ENCODE data around the gene SLF2. TPM values are rescaled to one million over a fixed set of nuclear protein-coding genes. Genes with fewer than 3 reads are reported as not detected.

Gene SLF2
- total and polyA plus RNA-seq, 2 of the 8 experiments (the other 6 are each of a cell fraction or from before 2014, with no cell fraction given), result 5.5 to 20.9 TPM

DNA sequence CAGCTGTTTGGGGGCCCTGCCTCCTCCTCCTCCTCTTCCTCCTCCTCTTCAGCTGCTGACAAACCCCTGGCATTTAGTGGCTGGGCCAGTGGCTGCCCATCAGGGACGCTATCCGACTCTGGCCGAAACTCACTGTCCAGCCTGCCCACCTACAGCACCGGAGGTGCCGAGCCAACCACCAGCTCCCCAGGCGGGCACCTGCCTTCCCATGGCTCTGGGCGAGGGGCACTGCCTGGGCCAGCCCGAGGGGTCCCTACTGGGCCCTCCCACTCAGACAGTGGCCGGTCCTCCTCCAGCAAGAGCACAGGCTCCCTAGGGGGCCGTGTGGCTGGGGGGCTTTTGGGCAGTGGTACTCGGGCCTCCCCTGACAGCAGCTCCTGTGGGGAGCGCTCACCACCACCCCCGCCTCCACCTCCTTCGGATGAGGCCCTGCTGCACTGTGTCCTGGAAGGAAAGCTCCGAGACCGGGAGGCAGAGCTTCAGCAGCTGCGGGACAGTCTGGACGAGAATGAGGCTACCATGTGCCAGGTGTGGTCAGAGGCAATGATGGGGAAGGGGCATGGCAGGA, 91.0 kb downstream of the SLF2 start:
- Histone ChIP-seq H3K4ac (replicated peaks; ENCODE audit: insufficient read length, low read depth, low read length) (no peak overlapping the region), H3K4me3 (ENCODE audit: extremely low read depth in 1 of 4, insufficient read depth in 2 of 4, low read depth in 3 of 4, low read length in 4 of 4) (no peak overlapping the region), H4K8ac (ENCODE audit: extremely low read depth, insufficient read depth, low read length) (no peak overlapping the region; the same call in 1 of the 2 replicates), H3K79me1 (ENCODE audit: low read depth, low read length) (peaks cover 6% of the 10 kb centered on the region; the same call in 1 of the 2 replicates), H2AFZ (ENCODE audit: low read length) (no peak overlapping the region), H3K27me3 (replicated peaks in 1 of 4; ENCODE audit: control insufficient read depth in 3 of 4, extremely low read depth in 1 of 4, insufficient read depth in 3 of 4, low read length in 3 of 4) (no peaks in the 10 kb centered on the region), H4K20me1 (replicated peaks in 1 of 2; ENCODE audit: control insufficient read depth in 1 of 2, insufficient read depth in 2 of 2, low read length in 2 of 2) (peaks cover 2 to 19% of the 10 kb centered on the region in 2 experiments), H3K4me2 (ENCODE audit: insufficient read depth in 1 of 2, low read depth in 2 of 2, low read length in 2 of 2) (no peak overlapping the region), H2BK12ac (ENCODE audit: low read depth, low read length) (no peak overlapping the region), H3K56ac (replicated peaks; ENCODE audit: insufficient read length, low read depth, low read length) (no peak overlapping the region), H3K27ac (ENCODE audit: low read depth, low read length) (no peak overlapping the region), H2BK5ac (ENCODE audit: low read depth, low read length) (0 out of 2 replicates have a peak overlapping the region, but pooled peaks have one; percentile 9), H3K23ac (ENCODE audit: insufficient read length) (no peak overlapping the region), H3K79me2 (ENCODE audit: control insufficient read depth in 1 of 2, insufficient read depth in 2 of 2, low read length in 2 of 2) (peaks cover 0 to 31% of the 10 kb centered on the region in 2 experiments; a peak in 2 of 4 replicates), H2BK20ac (ENCODE audit: low read length) (no peak overlapping the region), H3K4me1 (replicated peaks in 1 of 4; ENCODE audit: control insufficient read depth in 3 of 4, insufficient read depth in 4 of 4, low read length in 3 of 4) (peaks cover 1 to 15% (median 11%) of the 10 kb centered on the region in 4 experiments), H2BK120ac (replicated peaks; ENCODE audit: low read depth, low read length) (no peak overlapping the region), H3K18ac (ENCODE audit: extremely low read depth, low read length) (no peak overlapping the region), H3K14ac (ENCODE audit: insufficient read length) (no peak overlapping the region), H3K36me3 (ENCODE audit: control insufficient read depth in 2 of 4, insufficient read depth in 4 of 4, low read length in 3 of 4) (peaks cover 11 to 47% (median 31%) of the 10 kb centered on the region in 4 experiments; a peak in 7 of 8 replicates), H2BK15ac (ENCODE audit: low read length) (no peak overlapping the region), H4K5ac (ENCODE audit: insufficient read length, low read depth, low read length) (no peak overlapping the region), H4K91ac (replicated peaks; ENCODE audit: insufficient read length, low read length) (no peak overlapping the region), H3K9ac (replicated peaks in 1 of 4; ENCODE audit: extremely low read depth in 1 of 4, low read depth in 3 of 4, low read length in 3 of 4) (no peak overlapping the region), H2AK5ac (ENCODE audit: low read depth, low read length) (no peak overlapping the region), H3K9me3 (ENCODE audit: insufficient read depth in 2 of 2, low read depth in 1 of 2, low read length in 1 of 2) (no peaks in the 10 kb centered on the region), H3K23me2 (ENCODE audit: low read depth, low read length) (peaks cover 6% of the 10 kb centered on the region)
- ChIA-PET POLR2A (ENCODE audit: partially characterized antibody) (interaction anchor here (1.0 to 12.6 kb wide), 6 partner anchors 5 to 17 kb away, joined by 3 to 143 read pairs (median 7); no protein-coding TSS in a partner anchor), CTCF (ENCODE audit: partially characterized antibody) (interaction anchor here (0.9 to 26.8 kb wide), 8 partner anchors 4 to 66 kb away, joined by 3 to 464 read pairs (median 6); partner anchors contain the start of genes LZTS2, MRPL43, PDZD7 and TWNK)
- FAIRE-seq (no peak), DNase-seq (ENCODE audit: low read depth in 1 of 2, low spot score in 2 of 2) (no peak)
- 91% methylated on average over 16 of the region's 18 CpGs; no CpG with 5 or more reads in 1 of the 2 experiments for WGBS, 2 experiments (ENCODE audit: extremely low coverage in 1 of 2, insufficient coverage in 1 of 2, insufficient read length in 1 of 2, insufficient replicate concordance in 2 of 2, low coverage in 1 of 2, low lambda C conversion rate in 2 of 2, missing lambda C conversion rate in 1 of 2)
- TF ChIP-seq SRF (IDR thresholded peaks at IDR 0.05; ENCODE audit: low read depth, low read length) (no peak), YY1 (IDR thresholded peaks at IDR 0.05; ENCODE audit: low read depth, low read length) (no peak), CTCF (IDR thresholded peaks at IDR 0.05; ENCODE audit: control extremely low read depth in 1 of 3, insufficient read depth in 1 of 3, low read depth in 1 of 3, low read length in 3 of 3) (no peak), EP300 (IDR thresholded peaks at IDR 0.05; ENCODE audit: borderline replicate concordance in 1 of 2, low read depth in 2 of 2, low read length in 2 of 2) (no peak), CBX8 (IDR thresholded peaks at IDR 0.05; ENCODE audit: borderline replicate concordance, low read depth, low read length) (no peak), ZNF274 (IDR thresholded peaks at IDR 0.05; ENCODE audit: borderline replicate concordance, extremely low read depth, low read length) (no peak), KDM5A (IDR thresholded peaks at IDR 0.05; ENCODE audit: low read length) (no peak)
- TF ChIP-seq, protein P1, sequence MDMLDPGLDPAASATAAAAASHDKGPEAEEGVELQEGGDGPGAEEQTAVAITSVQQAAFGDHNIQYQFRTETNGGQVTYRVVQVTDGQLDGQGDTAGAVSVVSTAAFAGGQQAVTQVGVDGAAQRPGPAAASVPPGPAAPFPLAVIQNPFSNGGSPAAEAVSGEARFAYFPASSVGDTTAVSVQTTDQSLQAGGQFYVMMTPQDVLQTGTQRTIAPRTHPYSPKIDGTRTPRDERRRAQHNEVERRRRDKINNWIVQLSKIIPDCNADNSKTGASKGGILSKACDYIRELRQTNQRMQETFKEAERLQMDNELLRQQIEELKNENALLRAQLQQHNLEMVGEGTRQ (IDR thresholded peaks at IDR 0.05; ENCODE audit: low read length), result no peak
